Stimulated activated naive B cell treated with anti-CD40 and anti-IgM and Interleukin-4, amounts not matched to agents 10 μg/mL and 1 μg/mL and 100 μg/mL, for 72 hours (primary cell): ENCODE measurements around the gene AFF3.
A peak's percentile ranks its signal among the peaks of the same experiment; 100 is the strongest.
"Not testable (repeated sequence)": the region's sequence is repeated elsewhere in the genome, so short reads cannot be mapped to it uniquely, and the experiment has no call there.

ENCODE experiments used
- ATAC-seq, 2 donors: fragments of 150-1000 bp; cut with Tn5 transposase; replicated peaks; 2 replicates each; pipeline ENCODE4 v1.10.0; 2021; ENCODE audit warnings: moderate library complexity in 1 of 2
- DNase-seq: peaks from one replicate; pipeline ENCODE4 v3.0.0; 2021
- H3K27ac Mint-ChIP-seq: one replicate; pipeline ENCODE4 v1.8.0; 2022; ENCODE audit warnings: mild to moderate bottlenecking, mixed read lengths
- H3K27me3 Mint-ChIP-seq, 2 donors: one replicate each; pipeline ENCODE4 v1.8.0; 2022; ENCODE audit warnings: mixed read lengths in 2 of 2
- H3K36me3 Mint-ChIP-seq, 2 donors: one replicate each; pipeline ENCODE4 v1.8.0; 2022; ENCODE audit warnings: mixed read lengths in 2 of 2, mild to moderate bottlenecking in 1 of 2
- H3K4me1 Mint-ChIP-seq, 2 donors: one replicate each; pipeline ENCODE4 v1.8.0; 2022; ENCODE audit warnings: mixed read lengths in 2 of 2, mild to moderate bottlenecking in 1 of 2
- H3K4me3 Mint-ChIP-seq, 2 donors: one replicate each; pipeline ENCODE4 v1.8.0; 2022; ENCODE audit warnings: mild to moderate bottlenecking in 2 of 2, mixed read lengths in 2 of 2, moderate library complexity in 1 of 2
- H3K9me3 Mint-ChIP-seq, 2 donors: one replicate each; pipeline ENCODE4 v1.8.0; 2022; ENCODE audit warnings: mixed read lengths in 2 of 2, mild to moderate bottlenecking in 1 of 2

Gene AFF3

GRCh38 chr2:100166701-100167100 is 24.3 kb upstream of the AFF3 start:
- no peak for ATAC-seq

GRCh38 chr2:100163605-100164004 is 21.2 kb upstream of the AFF3 start:
- H3K9me3 Mint-ChIP-seq, result peaks cover 1 to 4% of the 10 kb centered on the region in 2 donors
- DNase-seq (no peak), ATAC-seq (no peak)
- peaks cover 0 to 2% of the 10 kb centered on the region in 2 donors for H3K4me1 Mint-ChIP-seq
- H3K36me3 Mint-ChIP-seq, result no peaks in the 10 kb centered on the region
- H3K27me3 Mint-ChIP-seq, result no peaks in the 10 kb centered on the region
- H3K27ac Mint-ChIP-seq, result no peak overlapping the region
- no peak overlapping the region for H3K4me3 Mint-ChIP-seq

More at GRCh38 chr2:100166701-100167100, 24.3 kb upstream of the AFF3 start:
- H3K4me1 Mint-ChIP-seq, result peaks cover 0 to 2% of the 10 kb centered on the region in 2 donors
- no peak overlapping the region for H3K27ac Mint-ChIP-seq
- H3K4me3 Mint-ChIP-seq, result no peak overlapping the region
- no peaks in the 10 kb centered on the region for H3K27me3 Mint-ChIP-seq
- peaks cover 1 to 4% of the 10 kb centered on the region in 2 donors for H3K9me3 Mint-ChIP-seq
- DNase-seq, result no peak
- H3K36me3 Mint-ChIP-seq, result no peaks in the 10 kb centered on the region

- Mint-ChIP-seq H3K4me3 (no peak overlapping the region), H3K9me3 (peaks cover 1 to 4% of the 10 kb centered on the region in 2 donors), H3K36me3 (no peaks in the 10 kb centered on the region), H3K27ac (peak overlapping the region; percentile 9), H3K27me3 (no peaks in the 10 kb centered on the region), H3K4me1 (peaks cover 0 to 2% of the 10 kb centered on the region in 2 donors)
- no peak for DNase-seq
- ATAC-seq, result no peak
These were observed 19.7 kb upstream of the AFF3 start for GRCh38 chr2:100161945-100162620.

- DNase-seq, result no peak
- Mint-ChIP-seq H3K9me3 (peaks cover 3 to 4% of the 10 kb centered on the region in 2 donors), H3K4me3 (no peak overlapping the region), H3K4me1 (peaks cover 0 to 4% of the 10 kb centered on the region in 2 donors), H3K36me3 (peaks cover 0 to 3% of the 10 kb centered on the region in 2 donors), H3K27ac (no peak overlapping the region), H3K27me3 (no peaks in the 10 kb centered on the region)
- ATAC-seq, result no peak
These were observed 18.0 kb upstream of the AFF3 start for GRCh38 chr2:100160396-100160795.

GRCh38 chr2:100151832-100152231 is 9.4 kb upstream of the AFF3 start:
- ATAC-seq, DNase-seq, H3K4me3 Mint-ChIP-seq, H3K9me3 Mint-ChIP-seq, H3K36me3 Mint-ChIP-seq, H3K27me3 Mint-ChIP-seq, H3K27ac Mint-ChIP-seq: not testable (repeated sequence)
- H3K4me1 Mint-ChIP-seq, result peaks cover 4 to 17% of the 10 kb centered on the region in 2 donors

DNA sequence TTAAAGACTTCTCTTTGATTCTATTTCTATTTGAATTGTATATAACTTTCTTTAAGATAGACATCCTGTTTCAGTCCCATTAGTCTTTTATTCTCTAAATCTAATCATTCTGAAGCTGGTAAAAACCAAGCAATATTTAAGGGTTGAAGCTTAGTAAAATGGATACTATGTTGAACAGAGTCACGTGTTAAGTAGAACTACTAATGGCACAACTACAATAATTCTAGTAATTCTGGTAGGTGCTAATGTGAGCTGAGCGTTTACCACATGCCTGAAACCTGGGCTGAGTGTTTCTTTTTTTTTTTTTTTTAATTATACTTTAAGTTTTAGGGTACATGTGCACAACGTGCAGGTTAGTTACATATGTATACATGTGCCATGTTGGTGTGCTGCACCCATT is 8.9 kb upstream of the AFF3 start:
- H3K27me3 Mint-ChIP-seq, result no peaks in the 10 kb centered on the region
- H3K9me3 Mint-ChIP-seq, result peaks cover 3 to 4% of the 10 kb centered on the region in 2 donors
- DNase-seq, result no peak
- ATAC-seq, result peak in 1 of 2 donors; percentile 95
- peaks cover 3 to 6% of the 10 kb centered on the region in 2 donors for H3K36me3 Mint-ChIP-seq
- peaks cover 5 to 22% of the 10 kb centered on the region in 2 donors for H3K4me1 Mint-ChIP-seq
- H3K27ac Mint-ChIP-seq, result no peak overlapping the region
- H3K4me3 Mint-ChIP-seq, result no peak overlapping the region

DNA sequence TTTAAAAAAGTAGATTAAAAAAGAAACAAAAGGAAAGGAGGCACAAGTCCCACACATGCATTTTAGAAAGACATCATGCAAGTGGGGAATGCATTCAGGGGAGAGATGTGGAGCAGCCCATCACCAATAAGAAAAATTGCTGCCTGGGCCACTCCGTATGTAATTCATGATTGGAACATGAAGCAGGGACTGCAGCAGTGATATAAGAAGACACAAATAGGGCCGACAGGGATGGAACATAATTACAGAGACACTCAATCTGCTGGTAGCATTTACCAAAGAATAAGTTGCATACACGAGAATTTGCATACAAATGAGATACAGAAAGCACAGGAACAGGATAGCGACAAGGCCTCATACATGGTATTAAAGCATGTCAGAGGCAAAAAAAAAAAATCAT is 6.5 kb upstream of the AFF3 start:
- no peak for DNase-seq
- Mint-ChIP-seq H3K4me1 (peaks cover 16 to 38% of the 10 kb centered on the region in 2 donors), H3K27ac (no peak overlapping the region), H3K36me3 (peaks cover 5 to 11% of the 10 kb centered on the region in 2 donors), H3K4me3 (no peak overlapping the region), H3K9me3 (peaks cover 4 to 6% of the 10 kb centered on the region in 2 donors), H3K27me3 (no peaks in the 10 kb centered on the region)
- no peak for ATAC-seq

- ATAC-seq (no peak), DNase-seq (no peak)
- H3K36me3 Mint-ChIP-seq, result peaks cover 9 to 24% of the 10 kb centered on the region in 2 donors
- H3K27ac Mint-ChIP-seq, result peak overlapping the region; percentile 44
- H3K4me3 Mint-ChIP-seq, result no peak overlapping the region
- no peaks in the 10 kb centered on the region for H3K27me3 Mint-ChIP-seq
- peaks cover 31 to 56% of the 10 kb centered on the region in 2 donors for H3K4me1 Mint-ChIP-seq
- H3K9me3 Mint-ChIP-seq, result peaks cover 10% of the 10 kb centered on the region in 2 donors
These were observed 4.2 kb upstream of the AFF3 start for GRCh38 chr2:100146657-100146960.

- DNase-seq (no peak), ATAC-seq (no peak)
- H3K27ac Mint-ChIP-seq, result peak overlapping the region; percentile 44
- H3K9me3 Mint-ChIP-seq, result peaks cover 10% of the 10 kb centered on the region in 2 donors
- peaks cover 31 to 56% of the 10 kb centered on the region in 2 donors for H3K4me1 Mint-ChIP-seq
- no peaks in the 10 kb centered on the region for H3K27me3 Mint-ChIP-seq
- H3K4me3 Mint-ChIP-seq, result no peak overlapping the region
- peaks cover 9 to 26% of the 10 kb centered on the region in 2 donors for H3K36me3 Mint-ChIP-seq
These were observed 3.7 kb upstream of the AFF3 start for GRCh38 chr2:100145893-100146656.

DNA sequence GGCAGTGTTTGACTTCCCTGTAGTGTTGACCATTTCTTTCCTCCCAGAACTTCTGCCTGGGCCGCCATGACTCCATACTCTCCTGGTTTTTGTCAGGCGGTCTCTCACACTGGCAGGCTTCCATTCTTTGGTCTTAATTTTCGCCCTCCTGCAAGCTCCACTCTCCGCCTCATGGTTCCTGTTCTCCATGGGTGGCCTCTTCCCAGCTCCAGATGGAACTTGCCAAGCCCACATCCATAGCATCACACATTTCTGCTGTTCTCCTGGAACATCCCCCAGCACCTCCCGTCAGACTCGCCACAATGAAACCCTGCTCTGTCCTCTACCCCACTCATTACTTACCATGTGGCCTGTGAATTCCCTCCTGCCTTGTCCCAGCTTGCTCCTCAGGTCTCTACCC is 896 bp upstream of the AFF3 start:
- no peaks in the 10 kb centered on the region for H3K27me3 Mint-ChIP-seq
- H3K36me3 Mint-ChIP-seq, result peaks cover 16 to 43% of the 10 kb centered on the region in 2 donors
- ATAC-seq (no peak), DNase-seq (no peak)
- H3K4me1 Mint-ChIP-seq, result peaks cover 41 to 70% of the 10 kb centered on the region in 2 donors
- H3K9me3 Mint-ChIP-seq, result peaks cover 10% of the 10 kb centered on the region in 2 donors
- peak overlapping the region; percentile 97 for H3K27ac Mint-ChIP-seq
- peak overlapping the region; percentile 11 to 26 for H3K4me3 Mint-ChIP-seq

GRCh38 chr2:100141906-100142305 is 484 bp downstream of the AFF3 start:
- no peak for DNase-seq
- Mint-ChIP-seq H3K9me3 (peaks cover 10% of the 10 kb centered on the region in 2 donors), H3K27me3 (no peaks in the 10 kb centered on the region), H3K27ac (peak overlapping the region; percentile 97), H3K4me3 (peak overlapping the region; percentile 90 to 97), H3K4me1 (peaks cover 53 to 77% of the 10 kb centered on the region in 2 donors), H3K36me3 (peaks cover 20 to 55% of the 10 kb centered on the region in 2 donors)
- peak; percentile 23 to 35 for ATAC-seq

- peak overlapping the region; percentile 90 to 97 for H3K4me3 Mint-ChIP-seq
- peak; percentile 50 to 62 for ATAC-seq
These were observed 1.8 kb downstream of the AFF3 start for GRCh38 chr2:100140582-100140981.

DNA sequence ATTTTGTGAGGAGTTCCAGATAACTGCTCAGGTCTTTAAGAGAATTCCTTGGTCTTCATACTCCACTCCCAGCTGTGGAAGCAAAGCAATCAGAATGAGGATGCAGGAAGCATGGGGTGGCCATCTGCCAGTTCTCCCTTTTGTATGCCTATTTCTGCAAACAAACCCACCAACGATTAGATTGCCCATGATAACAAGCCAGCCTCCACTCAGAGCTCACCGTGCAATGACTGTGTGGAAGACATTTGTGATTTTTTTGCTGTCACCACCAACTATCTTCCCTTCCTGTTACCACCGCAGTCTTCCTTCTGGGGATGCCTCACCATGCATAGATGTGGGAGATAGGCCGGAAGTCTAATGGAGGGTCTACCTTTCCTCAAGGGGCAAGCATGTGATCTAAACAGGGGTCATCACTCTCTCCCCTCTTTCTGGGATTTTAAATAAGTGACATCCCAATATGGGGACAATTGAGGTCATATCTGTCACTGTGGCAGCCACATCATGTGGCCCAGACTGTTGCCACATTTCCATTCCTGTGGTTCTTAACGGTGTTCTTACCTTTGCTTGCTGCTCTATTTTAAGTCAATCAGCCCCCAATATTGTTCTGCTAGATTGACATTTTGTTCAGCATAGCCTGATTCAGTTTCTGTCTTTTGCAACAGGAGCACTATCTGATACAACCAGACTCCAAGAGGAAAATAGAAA is 4.4 kb downstream of the AFF3 start:
- Mint-ChIP-seq H3K9me3 (peaks cover under 1% of the 10 kb centered on the region in 2 donors), H3K4me1 (peaks cover 34 to 54% of the 10 kb centered on the region in 2 donors), H3K27ac (peak overlapping the region; percentile 68), H3K4me3 (peak overlapping the region; percentile 90 to 97), H3K36me3 (peaks cover 15 to 47% of the 10 kb centered on the region in 2 donors), H3K27me3 (no peaks in the 10 kb centered on the region)
- DNase-seq, result no peak
- ATAC-seq, result no peak

More at GRCh38 chr2:100140582-100140981, 1.8 kb downstream of the AFF3 start:
- peak; percentile 42 for DNase-seq
- Mint-ChIP-seq H3K27ac (peak overlapping the region; percentile 88), H3K4me1 (peaks cover 50 to 68% of the 10 kb centered on the region in 2 donors), H3K27me3 (no peaks in the 10 kb centered on the region), H3K9me3 (peaks cover 10% of the 10 kb centered on the region in 2 donors), H3K36me3 (peaks cover 20 to 55% of the 10 kb centered on the region in 2 donors)

- H3K36me3 Mint-ChIP-seq, result peaks cover 16 to 48% of the 10 kb centered on the region in 2 donors
- DNase-seq, result no peak
- H3K27me3 Mint-ChIP-seq, result no peaks in the 10 kb centered on the region
- peak overlapping the region; percentile 68 for H3K27ac Mint-ChIP-seq
- no peaks in the 10 kb centered on the region for H3K9me3 Mint-ChIP-seq
- ATAC-seq, result no peak
- H3K4me1 Mint-ChIP-seq, result peaks cover 34 to 52% of the 10 kb centered on the region in 2 donors
- peak overlapping the region; percentile 90 to 97 for H3K4me3 Mint-ChIP-seq
These were observed 5.1 kb downstream of the AFF3 start for GRCh38 chr2:100137318-100137717.
